Measurements from ENCODE around the gene TMEM121.

TMEM121 gene

DNA sequence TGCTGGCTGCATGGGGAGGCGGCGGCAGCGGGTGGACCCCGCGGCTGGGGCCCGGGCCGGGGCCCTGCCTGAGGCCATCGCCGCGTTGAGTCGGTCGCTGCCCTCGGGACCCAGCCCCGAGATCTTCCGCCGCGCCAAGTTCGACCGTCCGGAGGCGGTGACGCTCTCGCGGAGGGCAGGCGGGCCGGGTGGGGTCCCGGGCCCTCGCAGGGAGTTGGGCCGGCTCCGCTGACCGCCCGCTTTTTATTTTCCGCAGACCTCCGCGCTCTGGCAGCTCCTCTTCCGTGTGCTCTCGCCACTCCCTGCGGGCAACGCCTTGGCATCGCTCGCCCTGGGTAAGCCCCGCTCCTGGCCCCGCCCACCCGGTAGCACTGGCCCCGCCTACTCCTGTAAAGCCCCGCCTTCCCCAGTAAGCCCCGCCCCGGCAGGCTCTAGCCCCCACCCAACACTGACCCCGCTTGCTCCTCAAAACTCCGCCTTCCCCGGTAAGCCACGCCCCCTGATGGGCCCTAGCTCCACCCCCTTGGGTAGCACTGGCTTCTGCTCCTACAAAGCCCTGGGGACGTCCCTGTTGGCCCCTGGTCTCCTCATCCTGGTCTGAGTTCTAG lies 34.9 kb upstream of the TMEM121 start:
- no peaks in the 10 kb centered on the region for H3K9me3 Mint-ChIP-seq
- DNase-seq (ENCODE audit: low spot score): peak; percentile 82

DNA sequence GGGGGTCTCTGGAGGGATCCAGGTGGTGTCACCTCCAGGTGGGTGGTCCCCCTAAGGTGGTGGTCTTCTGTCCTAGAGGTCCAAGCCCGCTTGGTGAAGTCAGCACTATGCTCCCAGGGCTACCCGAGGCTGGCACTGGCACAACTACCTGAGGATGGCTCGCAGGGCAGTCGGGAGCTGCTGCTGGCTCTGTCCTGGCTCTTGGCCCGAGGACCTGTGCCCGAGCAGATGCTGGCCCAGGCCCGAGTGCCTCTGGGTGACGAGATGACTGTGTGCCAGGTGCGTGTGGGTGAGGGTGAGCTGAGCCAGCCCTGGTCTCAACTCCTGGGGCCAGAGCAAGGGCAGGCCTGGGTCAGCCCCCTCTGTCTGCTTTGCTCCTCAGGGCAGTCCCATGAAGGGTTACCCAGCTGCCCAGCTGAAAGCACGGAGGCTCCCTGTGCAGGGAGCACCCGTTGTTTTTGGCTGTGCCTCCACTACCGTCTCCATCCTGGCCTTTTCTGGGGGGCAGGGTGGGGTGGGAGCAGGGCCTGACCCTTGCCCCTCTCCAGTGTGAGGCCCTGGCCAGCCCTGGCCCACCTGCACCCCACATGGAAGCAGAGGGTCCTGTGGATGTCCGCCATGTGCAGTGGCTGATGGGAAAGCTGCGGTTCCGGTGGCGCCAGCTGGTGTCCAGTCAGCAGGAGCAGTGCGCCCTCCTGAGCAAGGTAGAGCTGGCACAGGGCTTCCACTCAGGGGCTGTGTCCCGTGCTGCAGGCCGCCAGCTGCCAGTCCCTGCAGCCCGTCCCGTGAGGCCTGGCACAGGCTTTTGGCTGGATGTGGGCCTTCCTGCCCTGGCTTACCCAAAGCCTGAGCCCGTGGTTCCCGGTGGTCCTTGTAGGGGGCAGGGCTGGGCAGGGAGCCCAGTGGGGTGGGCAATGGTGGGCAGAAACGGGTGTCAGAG lies 34.1 kb upstream of the TMEM121 start:
- no peak for DNase-seq (ENCODE audit: low spot score)
- peaks cover 8% of the 10 kb centered on the region for H3K4me1 Mint-ChIP-seq (ENCODE audit: low read depth)
- no peaks in the 10 kb centered on the region for H3K9me3 Mint-ChIP-seq
- H3K27ac Mint-ChIP-seq: peak overlapping the region; percentile 96
- H3K27me3 Mint-ChIP-seq (ENCODE audit: low read depth): no peaks in the 10 kb centered on the region
- H3K36me3 Mint-ChIP-seq (ENCODE audit: low read depth): peaks cover 11% of the 10 kb centered on the region
- H3K4me3 Mint-ChIP-seq: peak overlapping the region; percentile 87

More for the DNA sequence above, 34.9 kb upstream of the TMEM121 start:
- Mint-ChIP-seq H3K27ac (peak overlapping the region; percentile 96), H3K4me3 (peak overlapping the region; percentile 87), H3K36me3 (ENCODE audit: low read depth) (peaks cover 11% of the 10 kb centered on the region), H3K27me3 (ENCODE audit: low read depth) (no peaks in the 10 kb centered on the region), H3K4me1 (ENCODE audit: low read depth) (peaks cover 8% of the 10 kb centered on the region)

DNA sequence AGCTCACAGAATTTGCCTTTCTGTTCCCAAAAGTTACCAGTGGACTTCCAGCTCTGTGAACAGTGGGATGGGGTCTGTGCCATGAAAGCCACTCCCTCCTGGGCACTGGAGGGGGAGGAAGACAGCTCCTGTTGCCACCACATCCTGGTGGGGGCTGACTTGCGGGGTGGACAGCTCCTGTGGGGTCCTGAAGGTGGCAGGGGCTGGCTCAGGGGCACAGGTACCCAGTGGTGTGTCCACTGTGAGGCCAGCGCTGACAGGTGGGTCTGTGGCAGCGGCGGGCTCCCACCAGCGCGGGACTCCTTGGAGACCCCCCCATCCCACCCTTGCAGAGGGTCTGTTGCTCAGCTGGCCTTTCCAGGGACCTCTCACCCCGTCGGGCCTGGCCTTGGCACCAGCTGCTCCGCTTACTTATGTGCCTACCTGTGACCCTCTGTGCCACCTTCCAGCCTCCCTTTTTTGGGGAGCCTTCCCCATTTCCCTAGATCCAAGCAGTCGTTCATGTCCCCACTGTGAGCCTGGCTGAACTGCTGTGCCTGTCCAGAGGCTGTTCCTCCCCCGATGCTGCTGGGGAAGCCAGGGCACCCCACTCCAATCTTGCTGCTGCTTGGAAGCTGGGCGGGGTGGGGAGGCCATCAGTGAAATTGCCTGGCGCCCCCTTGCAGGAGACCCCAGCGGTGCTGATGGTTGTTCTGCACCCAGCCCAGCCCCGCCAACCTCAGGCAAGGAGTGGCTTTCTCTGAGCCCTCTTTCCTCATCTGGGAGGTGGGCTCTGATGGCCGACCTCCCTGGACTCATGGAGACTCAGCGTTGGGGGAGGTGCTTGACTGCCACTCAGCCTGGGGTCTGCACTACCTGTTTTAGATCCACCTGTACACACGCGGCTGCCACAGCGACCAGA lies 33.2 kb upstream of the TMEM121 start:
- H3K9me3 Mint-ChIP-seq: no peaks in the 10 kb centered on the region
- peak overlapping the region; percentile 5 for H3K4me3 Mint-ChIP-seq
- peaks cover 8% of the 10 kb centered on the region for H3K4me1 Mint-ChIP-seq (ENCODE audit: low read depth)
- no peaks in the 10 kb centered on the region for H3K27me3 Mint-ChIP-seq (ENCODE audit: low read depth)
- peaks cover 9% of the 10 kb centered on the region for H3K36me3 Mint-ChIP-seq (ENCODE audit: low read depth)
- no peak overlapping the region for H3K27ac Mint-ChIP-seq
- no peak for DNase-seq (ENCODE audit: low spot score)

DNA sequence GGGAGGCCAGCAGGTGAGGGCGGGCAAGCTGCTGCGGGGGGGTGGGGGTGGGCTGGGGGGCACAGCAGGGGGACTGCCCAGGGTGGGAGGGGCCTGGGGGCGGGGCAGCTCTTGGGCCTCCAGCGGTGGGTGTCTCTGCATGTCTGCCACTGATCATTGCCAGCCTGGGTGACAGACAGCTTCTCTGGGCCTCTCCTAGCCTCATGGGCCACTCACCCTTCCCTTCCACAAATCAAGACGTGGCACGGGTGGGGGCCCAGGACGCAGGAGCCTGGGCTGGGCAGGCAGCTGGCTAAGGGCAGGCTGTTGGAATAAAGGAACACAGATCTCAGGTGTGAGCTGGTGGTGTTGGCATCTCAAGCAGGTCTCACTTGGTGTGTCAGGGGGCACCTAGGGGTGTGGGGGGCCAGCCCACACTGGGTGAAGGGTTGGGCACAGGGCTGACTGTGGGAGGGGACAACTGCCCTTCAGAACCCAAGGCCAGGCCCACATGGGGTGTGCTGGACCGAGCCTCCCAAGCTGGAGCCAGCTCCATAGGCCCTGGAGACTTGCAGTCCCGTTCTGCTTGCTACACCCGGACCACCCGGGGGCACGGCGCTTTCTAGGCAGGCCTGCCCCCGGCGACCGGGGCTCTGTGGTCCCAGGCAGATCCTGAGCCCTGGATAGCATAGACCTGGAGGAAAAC lies 32.3 kb upstream of the TMEM121 start:
- Mint-ChIP-seq H3K27me3 (ENCODE audit: low read depth) (no peaks in the 10 kb centered on the region), H3K4me3 (no peak overlapping the region), H3K4me1 (ENCODE audit: low read depth) (peaks cover 8% of the 10 kb centered on the region), H3K27ac (no peak overlapping the region), H3K36me3 (ENCODE audit: low read depth) (peaks cover 9% of the 10 kb centered on the region), H3K9me3 (no peaks in the 10 kb centered on the region)
- no peak for DNase-seq (ENCODE audit: low spot score)

DNA sequence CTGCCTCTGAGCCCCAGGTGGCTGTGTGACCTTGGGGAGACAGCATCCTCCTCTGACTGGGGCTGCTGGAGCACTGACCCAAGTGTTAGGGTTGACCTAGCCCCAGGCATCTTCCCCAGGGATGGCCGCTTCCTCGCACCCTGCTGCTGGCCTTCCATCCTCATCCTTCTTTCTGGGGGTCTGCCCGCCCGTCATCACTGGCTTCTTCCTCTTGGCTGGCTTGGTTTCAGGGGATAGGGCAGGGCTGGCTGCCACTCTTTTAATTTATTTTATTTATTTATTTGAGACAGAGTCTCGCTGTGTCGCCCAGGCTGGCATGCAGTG lies 31.8 kb upstream of the TMEM121 start:
- DNase-seq (ENCODE audit: low spot score): no peak
- Mint-ChIP-seq H3K27me3 (ENCODE audit: low read depth) (no peaks in the 10 kb centered on the region), H3K27ac (no peak overlapping the region), H3K4me1 (ENCODE audit: low read depth) (peaks cover 4% of the 10 kb centered on the region), H3K9me3 (no peaks in the 10 kb centered on the region), H3K36me3 (ENCODE audit: low read depth) (peaks cover 5% of the 10 kb centered on the region), H3K4me3 (no peak overlapping the region)

DNA sequence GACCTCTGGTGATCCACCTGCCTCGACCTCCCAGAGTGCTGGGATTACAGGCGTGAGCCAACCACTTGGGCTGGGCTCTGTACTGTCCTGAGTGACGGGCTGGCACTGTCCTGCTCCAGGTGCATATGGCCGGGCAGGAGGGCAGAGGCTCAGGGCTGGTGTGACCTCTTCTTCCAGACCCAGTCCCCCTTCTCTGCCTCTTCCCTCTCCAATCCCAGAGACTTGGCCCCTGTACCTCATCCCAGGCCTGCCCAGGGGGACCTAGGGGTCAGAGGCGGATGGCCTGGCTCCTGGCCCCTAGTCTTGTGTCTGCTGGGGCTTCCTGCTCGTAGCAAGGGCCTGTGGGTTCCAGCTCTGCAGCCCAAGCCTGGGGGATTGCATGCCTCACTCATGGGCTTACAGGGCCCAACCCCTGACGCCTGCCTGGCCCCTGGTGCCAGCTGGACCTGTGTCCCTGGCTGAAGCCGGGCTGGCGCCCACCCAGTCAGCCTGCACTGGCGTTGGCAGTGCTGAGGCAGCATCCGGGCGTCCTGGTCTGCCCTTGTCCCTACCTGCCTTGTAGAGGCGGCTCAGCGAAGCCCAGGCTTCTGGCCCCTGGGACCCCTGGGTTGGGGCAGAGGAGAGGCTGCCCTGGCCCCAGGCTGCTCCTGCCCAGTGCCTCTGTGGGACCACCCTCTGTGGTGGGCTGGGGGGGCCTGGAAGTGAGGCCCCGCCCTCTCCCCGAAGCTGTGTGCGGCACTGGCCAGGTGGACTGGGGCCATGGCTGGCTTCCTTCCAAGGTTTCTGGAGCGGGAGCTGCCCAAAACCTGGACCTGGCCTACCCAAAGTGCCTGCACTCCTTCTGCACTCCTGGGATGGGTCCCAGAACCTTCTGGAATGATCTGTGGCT lies 31.0 kb upstream of the TMEM121 start:
- Mint-ChIP-seq H3K27me3 (ENCODE audit: low read depth) (no peaks in the 10 kb centered on the region), H3K36me3 (ENCODE audit: low read depth) (peaks cover 4% of the 10 kb centered on the region), H3K27ac (no peak overlapping the region), H3K4me3 (no peak overlapping the region), H3K4me1 (ENCODE audit: low read depth) (peaks cover 3% of the 10 kb centered on the region), H3K9me3 (no peaks in the 10 kb centered on the region)
- no peak for DNase-seq (ENCODE audit: low spot score)

DNA sequence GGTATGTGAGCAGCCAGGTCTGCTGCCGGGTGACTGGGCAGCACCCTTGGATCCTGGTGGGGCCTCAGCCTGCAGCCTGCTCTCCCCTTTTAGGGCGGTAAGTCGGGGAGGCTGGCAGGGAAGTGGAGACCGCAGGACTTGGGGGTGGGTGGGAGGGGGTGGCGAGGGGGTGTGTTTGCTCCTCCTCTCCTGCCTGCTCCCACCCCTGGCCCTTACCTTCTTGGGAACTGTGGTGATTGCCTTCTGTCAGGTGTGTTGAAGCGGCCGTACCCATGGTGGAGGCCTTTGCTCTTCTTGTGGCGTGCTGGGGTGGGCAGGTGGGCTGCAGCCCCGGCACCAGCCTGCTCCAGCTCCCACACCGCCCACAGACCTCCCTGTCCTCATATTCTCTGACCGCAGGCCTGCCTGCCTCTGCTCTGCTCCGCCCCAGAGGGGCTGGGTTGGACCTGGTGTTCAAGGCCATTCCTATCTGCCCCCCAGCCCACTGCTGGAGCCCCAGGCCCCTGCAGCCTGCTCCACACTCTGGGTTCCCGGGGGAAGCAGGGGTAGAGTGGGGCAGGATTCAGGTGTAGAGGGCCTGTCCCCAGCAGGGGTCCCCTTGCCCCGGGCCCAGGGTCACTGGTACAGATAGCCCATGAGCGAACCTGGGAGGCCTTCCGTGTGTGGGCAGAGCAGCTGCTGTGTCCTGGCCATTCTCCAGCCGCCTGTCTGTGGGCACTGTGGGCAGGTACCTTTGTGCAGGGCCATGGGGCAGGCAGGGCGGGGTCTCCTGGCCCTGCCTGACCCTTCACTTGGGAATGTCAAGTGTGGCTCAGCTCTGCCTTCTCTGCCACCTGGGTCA lies 30.2 kb upstream of the TMEM121 start:
- DNase-seq (ENCODE audit: low spot score): no peak
- no peaks in the 10 kb centered on the region for H3K27me3 Mint-ChIP-seq (ENCODE audit: low read depth)
- H3K36me3 Mint-ChIP-seq (ENCODE audit: low read depth): peaks cover 4% of the 10 kb centered on the region
- peaks cover 3% of the 10 kb centered on the region for H3K4me1 Mint-ChIP-seq (ENCODE audit: low read depth)
- no peak overlapping the region for H3K4me3 Mint-ChIP-seq
- no peak overlapping the region for H3K27ac Mint-ChIP-seq
- no peaks in the 10 kb centered on the region for H3K9me3 Mint-ChIP-seq

DNA sequence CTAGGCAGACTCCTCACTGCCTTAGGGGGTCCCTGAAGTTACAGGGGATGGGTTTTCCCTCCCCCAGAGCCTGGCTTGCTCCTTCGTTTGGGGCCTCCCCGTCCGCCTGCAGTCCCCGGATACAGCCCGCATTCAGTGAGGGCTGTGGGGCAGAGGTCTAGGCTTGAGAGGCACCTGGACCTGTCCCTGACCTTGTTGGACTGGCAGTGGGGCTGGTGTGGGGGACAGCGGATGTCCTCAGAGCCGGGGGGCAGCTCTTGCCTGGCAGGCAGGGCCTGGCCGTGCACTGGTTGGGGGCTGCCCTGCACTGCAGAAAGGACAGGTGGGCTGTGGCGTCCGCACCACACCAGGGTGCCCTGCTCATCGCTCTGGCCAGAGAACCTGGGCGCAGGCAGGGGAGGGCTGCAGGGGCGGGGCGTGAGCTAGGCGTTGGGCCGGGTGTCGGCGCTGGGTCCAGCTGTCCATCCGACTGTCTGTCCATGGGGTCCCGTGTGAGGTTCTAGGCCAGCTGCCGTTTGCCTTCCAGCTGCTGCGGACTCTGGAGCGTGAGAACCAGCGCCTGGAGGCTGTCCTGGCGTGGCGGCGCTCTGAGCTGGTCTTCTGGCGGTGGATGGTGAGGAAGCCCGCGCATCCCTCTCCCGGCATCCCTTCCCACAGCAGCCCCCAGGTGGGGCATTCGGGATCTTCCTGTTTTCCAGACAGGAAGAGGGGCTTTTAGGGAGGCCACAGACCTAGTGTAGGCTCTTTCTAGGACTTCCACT lies 29.4 kb upstream of the TMEM121 start:
- Mint-ChIP-seq H3K27ac (no peak overlapping the region), H3K36me3 (ENCODE audit: low read depth) (peaks cover under 1% of the 10 kb centered on the region), H3K4me3 (no peak overlapping the region), H3K9me3 (no peaks in the 10 kb centered on the region), H3K4me1 (ENCODE audit: low read depth) (peaks cover under 1% of the 10 kb centered on the region), H3K27me3 (ENCODE audit: low read depth) (no peaks in the 10 kb centered on the region)
- no peak for DNase-seq (ENCODE audit: low spot score)

DNA sequence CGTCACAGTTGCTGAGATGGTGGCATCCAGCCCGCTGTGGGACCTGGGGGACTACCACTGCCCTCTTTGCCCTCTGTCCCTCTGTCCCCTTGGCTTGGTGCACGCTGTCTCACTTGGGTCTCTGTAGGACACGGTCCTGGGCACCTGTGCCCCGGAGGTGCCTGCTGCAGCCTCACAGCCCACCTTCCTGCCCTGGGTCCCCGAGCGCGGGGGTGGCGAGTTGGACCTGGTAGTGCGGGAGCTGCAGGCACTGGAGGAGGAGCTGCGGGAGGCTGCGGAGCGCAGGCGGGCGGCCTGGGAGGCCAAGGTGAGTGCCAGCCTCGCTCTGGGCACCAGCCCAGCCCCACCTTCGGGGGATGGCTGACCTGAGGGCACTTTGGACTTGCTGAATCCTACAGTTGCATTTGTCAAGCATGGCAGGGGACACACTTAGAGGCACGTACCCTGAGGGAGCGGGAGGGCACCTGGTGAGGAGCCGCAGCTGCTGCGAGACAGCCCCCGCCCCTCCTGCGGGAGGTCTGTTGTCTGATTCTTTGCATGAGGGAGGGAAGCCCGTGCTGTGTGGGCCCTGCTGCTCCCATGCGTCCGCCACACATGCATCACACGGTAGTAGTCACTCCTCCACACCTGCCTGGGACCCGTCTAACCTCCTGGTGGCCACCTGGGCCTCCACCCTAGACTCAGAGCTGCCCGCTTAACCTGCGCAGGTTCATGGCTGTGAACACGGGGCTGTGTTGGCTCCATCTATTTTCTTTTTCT lies 28.5 kb upstream of the TMEM121 start:
- no peak for DNase-seq (ENCODE audit: low spot score)
- H3K27me3 Mint-ChIP-seq (ENCODE audit: low read depth): no peaks in the 10 kb centered on the region
- H3K4me3 Mint-ChIP-seq: no peak overlapping the region
- no peaks in the 10 kb centered on the region for H3K36me3 Mint-ChIP-seq (ENCODE audit: low read depth)
- H3K9me3 Mint-ChIP-seq: no peaks in the 10 kb centered on the region
- H3K4me1 Mint-ChIP-seq (ENCODE audit: low read depth): no peaks in the 10 kb centered on the region
- no peak overlapping the region for H3K27ac Mint-ChIP-seq

DNA sequence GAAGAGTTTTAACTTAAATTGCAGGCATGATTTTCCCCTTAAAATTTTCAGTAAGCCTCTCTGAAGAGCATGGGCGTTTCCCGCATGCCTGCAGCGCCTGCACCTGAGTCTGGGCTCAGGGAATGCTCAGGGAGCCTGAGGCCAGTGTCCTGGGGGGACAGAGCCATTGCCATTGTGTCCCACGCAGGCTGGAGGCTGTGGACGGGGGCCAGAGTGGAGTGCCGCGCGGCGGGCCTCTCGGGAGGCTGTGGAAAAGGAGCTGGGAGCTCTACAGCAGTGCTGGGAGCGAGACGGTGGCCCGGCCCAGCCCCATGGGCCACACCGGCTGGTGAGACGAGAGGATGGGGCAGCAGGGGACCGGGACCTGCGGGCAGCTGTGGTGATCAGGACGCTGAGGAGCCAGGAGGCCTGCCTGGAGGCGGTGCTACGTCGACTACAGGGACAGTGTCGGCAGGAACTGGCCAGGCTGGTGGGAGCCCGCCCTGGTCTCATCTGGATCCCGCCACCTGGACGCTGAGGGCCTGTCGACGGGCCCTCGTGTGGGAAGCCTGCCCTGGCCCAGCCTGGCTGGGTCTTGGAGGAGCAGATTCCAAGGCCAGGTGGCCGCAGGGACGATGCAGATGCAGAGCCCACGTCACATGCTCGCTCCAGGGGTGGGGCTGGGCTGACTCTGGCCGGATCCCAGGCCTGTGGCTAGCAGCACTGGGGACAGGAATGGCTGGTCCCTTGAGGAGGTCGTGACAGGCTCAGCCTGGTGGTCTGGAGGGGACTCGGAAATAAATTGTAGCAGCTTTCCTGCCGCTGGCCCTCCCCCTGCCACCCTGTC lies 27.7 kb upstream of the TMEM121 start:
- H3K9me3 Mint-ChIP-seq: no peaks in the 10 kb centered on the region
- no peak for DNase-seq (ENCODE audit: low spot score)
- H3K36me3 Mint-ChIP-seq (ENCODE audit: low read depth): no peaks in the 10 kb centered on the region
- H3K4me1 Mint-ChIP-seq (ENCODE audit: low read depth): no peaks in the 10 kb centered on the region
- no peak overlapping the region for H3K4me3 Mint-ChIP-seq
- H3K27ac Mint-ChIP-seq: no peak overlapping the region
- H3K27me3 Mint-ChIP-seq (ENCODE audit: low read depth): no peaks in the 10 kb centered on the region

Measured in T-helper 2 cell treated with Interferon-gamma antibody and Interleukin-4, amounts not matched to agents 5 μg/mL and 100 μg/mL, for 36 hours (primary cell).